NCI-H460 (cell line): ENCODE results near the gene PLPPR4. TPM values are rescaled to one million over a fixed set of nuclear protein-coding genes. Genes with fewer than 3 reads are reported as not detected.
"Not testable (repeated sequence)": the region's sequence is repeated elsewhere in the genome, so short reads cannot be mapped to it uniquely, and the experiment has no call there.

Experiments used
- DNase-seq: peaks from one replicate; pipeline ENCODE4 v3.0.0-alpha.2; 2016; ENCODE audit warnings: low read depth; ENCODE audit errors: extremely low read depth
- total RNA-seq: library from RNA; depleted of rRNA; stranded (reverse); fragments of >200 nt; shearing (Covaris generic); gene quantifications from 2 replicates; pipeline ENCODE4 v1.2.3, GENCODE V29; 2014

Gene PLPPR4
- total RNA-seq, 1 experiment from 2014 or later: not detected

DNA sequence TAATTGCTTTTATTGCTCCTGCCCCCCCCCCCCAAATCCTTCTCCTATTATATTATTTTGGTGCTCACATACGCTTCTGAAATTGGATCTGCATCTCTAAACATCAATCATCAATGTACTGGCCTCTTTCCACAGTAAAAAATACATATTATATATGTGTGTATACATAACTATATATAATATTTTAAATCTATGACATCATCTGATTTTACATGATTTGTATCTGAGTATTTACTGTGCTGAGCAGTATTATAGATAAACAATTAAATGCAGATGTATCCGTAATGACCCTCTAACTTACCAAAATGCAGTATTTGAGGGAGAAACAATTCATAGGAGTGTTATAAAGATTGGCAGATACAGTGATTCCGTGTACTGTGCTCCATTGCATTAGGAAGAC, 832 bp downstream of the PLPPR4 start:
- no peak for DNase-seq

DNA sequence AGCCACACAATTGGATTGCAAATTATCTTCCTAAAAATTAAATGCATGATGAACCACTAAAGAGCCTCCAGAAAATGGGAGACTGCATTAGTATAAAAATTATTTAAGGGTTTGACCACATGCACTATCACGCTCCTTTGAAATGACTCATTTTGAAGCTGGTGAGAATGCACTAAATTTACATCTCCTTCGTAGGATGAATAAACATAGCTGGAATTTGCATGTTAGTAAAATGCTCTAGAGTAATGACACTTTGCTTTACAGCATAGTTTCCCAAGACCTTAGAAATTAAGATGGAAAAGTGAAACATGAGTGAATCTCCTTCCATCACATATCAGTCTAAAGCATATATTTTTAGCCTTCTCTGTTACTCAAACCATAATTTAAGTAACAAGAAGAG, 2.4 kb downstream of the PLPPR4 start:
- DNase-seq: no peak

- DNase-seq: no peak
These were observed 3.7 kb downstream of the PLPPR4 start for GRCh38 chr1:99268021-99268420.

GRCh38 chr1:99269321-99269720, 5.0 kb downstream of the PLPPR4 start:
- no peak for DNase-seq

DNA sequence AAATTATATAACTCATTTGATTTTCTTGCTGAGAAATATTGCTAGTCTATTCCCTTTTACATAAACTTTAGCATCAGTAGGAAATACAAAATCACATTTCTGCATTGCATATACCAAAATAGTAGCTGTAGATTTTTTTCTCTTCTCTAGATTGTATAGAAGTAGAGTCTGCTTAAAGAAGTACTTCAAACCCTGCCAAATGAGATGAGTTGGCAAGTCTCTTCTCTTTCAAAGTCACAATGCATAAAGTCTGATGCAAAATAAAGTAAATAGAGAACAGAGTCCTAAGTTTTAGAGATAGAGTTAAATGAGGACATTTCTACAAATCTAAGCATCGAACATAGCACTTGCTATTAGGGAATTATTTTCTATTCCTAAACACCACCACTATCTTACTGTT, 6.4 kb downstream of the PLPPR4 start:
- DNase-seq: no peak

DNA sequence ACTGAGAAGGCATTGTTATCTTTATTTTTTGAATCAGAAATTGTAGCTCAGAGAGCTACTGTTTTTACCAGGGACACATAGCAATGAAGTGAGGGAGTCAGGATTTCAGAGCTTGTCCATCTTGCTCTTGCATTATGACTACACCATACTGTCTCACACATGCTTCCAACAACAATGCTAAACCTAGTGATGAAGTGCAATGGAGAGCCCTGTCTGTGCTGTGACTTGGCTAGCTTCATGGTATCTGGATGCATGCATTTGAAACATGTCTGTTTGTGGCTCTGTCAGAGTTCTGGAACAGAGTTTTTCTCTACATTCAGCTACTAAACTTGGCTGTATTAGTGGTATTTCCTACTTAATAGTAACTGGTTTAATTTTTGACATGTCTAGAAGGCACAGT, 7.0 kb downstream of the PLPPR4 start:
- DNase-seq: no peak

- no peak for DNase-seq
These were observed 12.8 kb downstream of the PLPPR4 start for GRCh38 chr1:99277066-99277465.

DNA sequence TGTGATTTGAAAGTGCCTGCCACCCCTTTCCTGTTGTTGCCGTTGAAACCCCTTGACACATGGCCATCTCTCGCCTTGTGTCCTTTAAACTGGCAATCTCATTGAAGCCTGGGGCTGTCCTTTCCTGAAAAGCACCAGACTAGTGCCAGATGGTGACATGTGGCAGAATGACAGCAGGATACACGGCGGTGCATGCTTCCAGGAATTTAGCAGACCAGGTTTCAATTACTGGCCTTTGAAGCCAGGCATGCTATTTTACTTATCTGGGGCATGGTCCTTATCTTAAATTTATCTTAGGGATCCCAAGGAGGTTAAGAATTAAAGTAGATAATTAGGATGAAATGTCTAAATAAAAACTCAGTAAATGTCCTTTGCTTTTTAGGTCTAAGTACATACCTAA, 15.2 kb downstream of the PLPPR4 start:
- DNase-seq: no peak

DNA sequence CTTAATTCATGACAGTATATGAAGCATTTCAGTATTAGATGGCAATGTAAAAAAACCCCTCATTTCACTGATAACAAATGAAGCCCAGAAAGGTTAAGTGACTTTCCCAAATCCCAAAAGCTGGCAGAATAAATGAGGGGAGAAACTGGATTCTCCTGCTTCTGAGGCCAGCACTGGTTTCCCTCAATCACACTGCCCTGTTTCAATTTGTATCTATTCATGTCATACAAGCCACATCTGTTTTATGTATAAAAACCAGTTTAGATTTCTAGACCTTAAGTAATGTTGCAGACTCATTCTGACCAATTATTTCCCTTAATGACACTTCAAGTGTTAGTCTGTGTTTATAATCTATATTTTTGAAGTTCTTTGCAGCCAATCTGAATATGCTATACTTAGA, 16.8 kb downstream of the PLPPR4 start:
- no peak for DNase-seq

DNA sequence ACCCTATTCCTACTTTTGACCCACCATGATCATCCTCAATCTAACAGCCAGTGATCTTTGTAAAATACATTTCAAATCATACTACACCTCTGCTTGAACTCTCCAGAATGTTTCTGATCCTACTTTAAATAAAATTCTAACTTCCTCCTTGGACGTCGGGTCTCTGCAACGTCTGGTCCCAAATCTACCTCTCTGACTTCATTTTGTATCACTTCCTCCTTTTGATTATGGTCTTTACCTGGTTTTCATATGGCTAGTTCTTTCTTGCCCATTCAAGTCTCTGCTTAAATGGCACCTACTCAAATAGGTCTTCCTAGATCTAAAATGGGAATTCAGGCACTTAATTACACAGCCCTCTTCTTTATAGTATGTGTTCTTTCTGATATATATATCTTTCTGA, 18.2 kb downstream of the PLPPR4 start:
- DNase-seq: no peak

DNA sequence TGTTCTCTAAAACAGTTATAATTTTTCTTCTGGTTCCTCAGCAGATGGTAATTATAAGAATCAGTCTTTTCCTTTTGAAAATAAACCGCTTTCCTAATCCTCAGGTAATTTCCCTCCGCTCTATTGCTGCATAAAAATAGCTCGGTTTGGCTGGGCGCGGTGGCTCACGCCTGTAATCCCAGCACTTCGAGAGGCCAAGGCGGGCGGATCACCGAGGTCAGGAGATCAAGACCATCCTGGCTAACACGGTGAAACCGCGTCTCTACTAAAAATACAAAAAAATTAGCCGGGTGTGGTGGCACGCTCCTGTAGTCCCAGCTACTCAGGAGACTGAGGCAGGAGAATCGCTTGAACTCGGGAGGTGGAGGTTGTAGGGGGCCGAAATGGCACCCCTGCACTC, 19.2 kb downstream of the PLPPR4 start:
- DNase-seq: not testable (repeated sequence)

DNA sequence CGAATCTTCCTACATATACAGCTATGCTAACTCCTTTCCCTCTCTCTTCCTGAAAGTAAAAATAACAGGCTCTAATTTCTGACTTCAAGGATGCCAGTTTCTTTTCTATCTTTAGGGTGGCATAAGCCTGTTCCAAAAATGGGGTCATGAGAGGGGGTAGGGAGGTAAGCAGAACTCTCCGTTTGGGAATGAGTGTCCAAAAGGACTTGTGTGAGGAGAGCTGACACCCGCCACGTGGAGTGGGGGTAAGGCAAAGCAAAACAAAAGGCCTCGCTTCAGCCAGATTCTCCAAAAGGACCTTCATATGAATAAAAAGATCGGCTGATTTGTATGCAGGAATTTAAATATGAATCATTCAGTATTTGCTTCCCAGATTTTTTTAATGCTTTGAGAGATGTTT, 28.6 kb downstream of the PLPPR4 start:
- no peak for DNase-seq

DNA sequence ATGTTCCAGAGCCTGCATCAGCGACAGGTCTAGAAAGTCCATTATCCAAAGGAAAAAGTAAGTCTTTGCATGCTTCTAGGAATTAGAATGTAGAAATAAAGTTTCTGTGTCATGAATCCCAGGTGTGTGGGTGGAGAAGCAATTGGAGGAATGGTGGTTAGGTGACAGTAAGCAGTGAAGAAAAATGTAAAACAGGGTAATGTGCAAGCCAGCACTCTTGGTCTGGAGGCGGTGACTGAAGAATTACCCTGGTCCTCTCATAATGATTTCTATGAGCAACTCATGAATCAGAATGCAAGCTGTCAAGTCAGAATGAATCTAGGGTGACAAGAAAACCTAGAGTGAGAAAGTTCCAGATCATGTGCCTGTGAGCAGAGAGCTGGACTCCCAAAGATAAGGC, 33.6 kb downstream of the PLPPR4 start:
- no peak for DNase-seq

- no peak for DNase-seq
These were observed 40.5 kb downstream of the PLPPR4 start for GRCh38 chr1:99304725-99305282.

DNA sequence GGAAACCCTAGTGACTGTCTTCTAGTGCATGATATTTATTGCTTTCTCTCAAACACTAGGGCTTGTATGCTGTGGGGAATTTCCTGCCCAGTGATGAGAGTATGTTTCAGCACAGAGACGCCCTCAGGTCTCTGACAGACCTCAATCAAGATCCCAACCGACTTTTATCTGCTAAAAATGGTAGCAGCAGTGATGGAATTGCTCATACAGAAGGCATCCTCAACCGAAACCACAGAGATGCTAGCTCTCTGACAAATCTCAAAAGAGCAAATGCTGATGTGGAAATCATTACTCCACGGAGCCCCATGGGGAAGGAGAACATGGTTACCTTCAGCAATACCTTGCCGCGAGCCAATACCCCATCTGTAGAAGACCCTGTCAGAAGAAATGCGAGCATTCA, 41.3 kb downstream of the PLPPR4 start:
- DNase-seq: no peak

GRCh38 chr1:99306056-99306455, 41.8 kb downstream of the PLPPR4 start:
- DNase-seq: no peak

DNA sequence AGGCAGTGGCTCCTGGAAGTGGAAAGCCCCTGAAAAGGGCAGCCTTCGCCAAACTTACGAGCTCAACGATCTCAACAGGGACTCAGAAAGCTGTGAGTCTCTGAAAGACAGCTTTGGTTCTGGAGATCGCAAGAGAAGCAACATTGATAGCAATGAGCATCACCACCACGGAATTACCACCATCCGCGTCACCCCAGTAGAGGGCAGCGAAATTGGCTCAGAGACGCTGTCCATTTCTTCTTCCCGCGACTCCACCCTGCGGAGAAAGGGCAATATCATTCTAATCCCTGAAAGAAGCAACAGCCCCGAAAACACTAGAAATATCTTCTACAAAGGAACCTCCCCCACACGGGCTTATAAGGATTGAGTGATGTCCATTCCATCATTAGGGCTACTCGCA, 42.4 kb downstream of the PLPPR4 start:
- no peak for DNase-seq

- DNase-seq: no peak
These were observed 51.0 kb downstream of the PLPPR4 start for GRCh38 chr1:99315305-99315704.

DNA sequence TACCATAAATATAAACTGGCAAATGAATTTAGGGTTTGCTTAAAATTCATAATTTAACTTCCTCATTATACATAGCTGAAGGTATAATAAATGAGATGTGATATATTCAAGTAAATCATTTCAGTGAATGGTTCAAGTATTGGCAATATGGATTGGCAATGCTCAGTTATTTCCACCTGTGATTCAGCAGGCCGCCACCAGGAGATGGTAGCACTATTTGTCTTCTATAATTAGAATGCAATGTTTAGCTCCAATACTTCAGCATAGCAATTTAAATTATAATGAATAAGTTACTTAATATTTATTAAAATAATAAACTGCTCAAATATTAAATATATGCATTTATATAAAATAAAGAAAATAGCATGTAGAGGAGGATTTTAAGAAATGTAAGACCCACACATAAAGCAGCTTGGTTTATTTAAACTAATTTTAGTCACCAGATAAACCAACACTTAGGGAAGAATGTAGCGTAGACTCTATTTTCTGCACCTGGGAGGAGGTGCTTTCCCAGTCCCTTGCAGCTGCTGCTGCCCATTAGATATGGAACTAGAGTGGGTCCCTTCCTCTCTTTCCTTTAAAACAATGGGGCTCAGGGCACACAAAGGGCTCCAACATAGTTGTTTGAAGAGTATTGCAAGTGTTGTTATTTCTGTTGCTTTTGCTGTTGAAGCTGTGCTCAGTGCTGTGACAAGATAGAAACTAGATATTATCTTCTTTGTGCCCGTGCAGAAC, 62.1 kb downstream of the PLPPR4 start:
- DNase-seq: no peak

GRCh38 chr1:99327357-99327756, 63.1 kb downstream of the PLPPR4 start:
- DNase-seq: no peak

- DNase-seq: no peak
These were observed 63.9 kb downstream of the PLPPR4 start for GRCh38 chr1:99328171-99328570.

DNA sequence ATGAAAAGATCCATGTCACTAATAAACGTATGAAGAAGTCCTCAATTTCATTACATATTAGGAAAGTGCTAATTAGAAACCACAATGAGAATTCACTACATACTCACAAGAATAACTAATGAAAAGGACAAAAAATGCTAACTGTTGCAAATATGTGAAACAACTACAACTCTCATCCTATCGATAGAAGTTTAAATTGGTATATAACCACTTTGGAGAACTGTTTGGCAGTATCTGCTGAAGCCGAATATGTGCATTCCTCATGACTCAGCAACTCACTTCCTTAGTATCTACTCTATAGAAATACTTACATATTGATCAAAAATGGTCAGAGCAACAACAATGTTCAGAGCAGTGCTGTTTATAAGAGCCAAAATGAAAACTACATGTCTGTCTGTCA, 66.8 kb downstream of the PLPPR4 start:
- DNase-seq: no peak

- DNase-seq: no peak
These were observed 67.3 kb downstream of the PLPPR4 start for GRCh38 chr1:99331636-99332035.
